Pancreas (tissue), 10 donors: ENCODE measurements around the gene CARMIL3. TPM values are rescaled to one million over a fixed set of nuclear protein-coding genes. Genes with fewer than 3 reads are reported as not detected.

Source experiments
- ATAC-seq, 4 donors: fragments of 200-7000 bp; cut with Tn5 transposase; one replicate each; pipeline versions ENCODE4 v1.8.0 to v1.9.1; 2020; ENCODE audit warnings: mild to moderate bottlenecking in 4 of 4, moderate library complexity in 4 of 4
- DNase-seq, 6 donors: peaks; one replicate each; pipeline ENCODE4 v3.0.0-alpha.2; 2020
- FAIRE-seq: peaks from 2 replicates; lab custom pipeline; 2012; peaks lifted over from hg19 to GRCh38; lab: Jason Lieb, UNC
- H3K27ac ChIP-seq, 4 donors: fragments of 200-600 bp; sonication (generic); 1 replicate in 3 of 4; 2 replicates in 1 of 4; pipeline versions ENCODE4 v1.5.0 to v1.8.0; 2020
- H3K27me3 ChIP-seq, 4 donors: fragments of 200-600 bp; one replicate each; pipeline ENCODE4 v1.8.0; 2021
- H3K36me3 ChIP-seq, 3 donors: fragments of 200-600 bp; sonication (generic) in 1 of 3; one replicate each; pipeline versions ENCODE4 v1.5.0 to v1.8.0; 2020 to 2021
- H3K4me1 ChIP-seq, 3 donors: fragments of 200-600 bp; one replicate each; pipeline ENCODE4 v1.8.0; 2021
- H3K4me3 ChIP-seq, 4 donors: fragments of 200-600 bp; sonication (generic) in 2 of 4; one replicate each; pipeline versions ENCODE4 v1.5.0 to v1.8.0; 2020 to 2021
- H3K9me3 ChIP-seq, 4 donors: fragments of 200-600 bp; one replicate each; pipeline ENCODE4 v1.8.0; 2021
- WGBS, 2 donors: extraction: QIAGEN DNeasy Blood & Tissue Kit; methylation state at CpG; one replicate each; pipeline ENCODE4 v1.1.7; 2013; 5-methylcytosine and 5-hydroxymethylcytosine counted together
- intact Hi-C, 3 donors: fragments of 100-400 bp; cut with DNase I; formaldehyde crosslinking; loops; one replicate each; pipeline versions ENCODE4 v1.11.1 to v1.14.2; 2022
- polyA plus RNA-seq, 2 donors: library from polyadenylated mRNA; stranded (reverse); fragments of 200-250 nt; gene quantifications; one replicate each; pipeline ENCODE4 v1.2.3, GENCODE V29; 2013
- total RNA-seq, 6 donors: library from RNA; stranded (reverse); fragmentation: NEBNext Ultra II Directional in 4 of 6; extraction: Animal tissue kit (Norgen Biotek cat#: 25700) in 4 of 6; gene quantifications; one replicate each; pipeline versions ENCODE4 v1.2.1 to v1.2.4, GENCODE V29; 2021 to 2023
- TF ChIP-seq, protein P1 (sequence below), 4 donors: fragments of 200-600 bp; sonication (generic) in 3 of 4; IDR thresholded peaks; one replicate each; pipeline versions ENCODE4 v1.5.0 to v1.8.0; 2021; ENCODE audit warnings: antibody characterized with exemption in 4 of 4
- donor health status: healthy with polysubstance abuse.
- donor health status: DM: no; HTN: no; CAD: no; lungs with moderate emphysema.
- donor health status: DM: no; HTN: no; CAD: no.
- donor health status: control.
- donor health status: control.
- donor health status: Bipolar disorder and iron deficiency.
- donor health status: DM: yes; HTN: yes; CAD: no.
- donor health status: DM: no; HTN: no; CAD: no.
- donor health status: DM: no; HTN: no; CAD: no.
- donor health status: DM: yes; HTN: yes; CAD: no.

Gene CARMIL3
- total and polyA plus RNA-seq, 8 donors: 0.31 to 4.0 (median 0.79) TPM

- H3K4me3 ChIP-seq: no peak overlapping the region
These were observed 20.1 kb downstream of the CARMIL3 start for GRCh38 chr14:24071836-24072430.

DNA sequence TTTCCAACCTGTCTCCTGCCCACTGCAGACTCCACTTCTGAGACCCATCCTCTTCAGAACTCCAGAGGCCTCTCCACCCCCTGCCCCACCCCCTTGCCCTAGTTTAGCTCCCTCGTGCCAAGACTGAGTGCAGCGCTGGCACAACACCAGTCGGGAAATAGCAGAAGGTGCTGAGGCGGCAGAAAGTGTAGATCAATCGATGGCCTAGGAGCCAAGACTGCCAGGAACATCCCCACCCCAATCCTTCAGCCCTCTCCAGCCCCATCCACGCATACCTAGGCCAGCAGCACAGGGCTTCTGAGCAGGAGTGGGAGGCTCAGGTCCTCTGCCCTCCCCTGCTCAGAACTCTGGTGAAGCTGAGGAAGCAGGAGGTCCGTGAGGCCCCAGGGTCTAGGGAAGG is 20.6 kb downstream of the CARMIL3 start:
- DNase-seq: peak in 2 of 6 donors; percentile 47 to 73
- intact Hi-C loops: no loop called here
- no peaks in the 10 kb centered on the region for H3K27me3 ChIP-seq
- FAIRE-seq: no peak
- WGBS, 2 donors: 32 to 47% methylated on average over 7 of the region's 7 CpGs
- H3K27ac ChIP-seq: no peak overlapping the region
- H3K36me3 ChIP-seq: no peaks in the 10 kb centered on the region
- peak; percentile 17 to 67 (median 36) for ATAC-seq
- no peaks in the 10 kb centered on the region for H3K9me3 ChIP-seq
- no peak overlapping the region for H3K4me3 ChIP-seq
- H3K4me1 ChIP-seq: peaks cover 0 to 5% (median 0%) of the 10 kb centered on the region in 3 donors
- TF ChIP-seq, protein P1, sequence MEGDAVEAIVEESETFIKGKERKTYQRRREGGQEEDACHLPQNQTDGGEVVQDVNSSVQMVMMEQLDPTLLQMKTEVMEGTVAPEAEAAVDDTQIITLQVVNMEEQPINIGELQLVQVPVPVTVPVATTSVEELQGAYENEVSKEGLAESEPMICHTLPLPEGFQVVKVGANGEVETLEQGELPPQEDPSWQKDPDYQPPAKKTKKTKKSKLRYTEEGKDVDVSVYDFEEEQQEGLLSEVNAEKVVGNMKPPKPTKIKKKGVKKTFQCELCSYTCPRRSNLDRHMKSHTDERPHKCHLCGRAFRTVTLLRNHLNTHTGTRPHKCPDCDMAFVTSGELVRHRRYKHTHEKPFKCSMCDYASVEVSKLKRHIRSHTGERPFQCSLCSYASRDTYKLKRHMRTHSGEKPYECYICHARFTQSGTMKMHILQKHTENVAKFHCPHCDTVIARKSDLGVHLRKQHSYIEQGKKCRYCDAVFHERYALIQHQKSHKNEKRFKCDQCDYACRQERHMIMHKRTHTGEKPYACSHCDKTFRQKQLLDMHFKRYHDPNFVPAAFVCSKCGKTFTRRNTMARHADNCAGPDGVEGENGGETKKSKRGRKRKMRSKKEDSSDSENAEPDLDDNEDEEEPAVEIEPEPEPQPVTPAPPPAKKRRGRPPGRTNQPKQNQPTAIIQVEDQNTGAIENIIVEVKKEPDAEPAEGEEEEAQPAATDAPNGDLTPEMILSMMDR (IDR thresholded peaks at IDR 0.05): no peak

More at GRCh38 chr14:24071836-24072430, 20.1 kb downstream of the CARMIL3 start:
- TF ChIP-seq, protein P1 (IDR thresholded peaks at IDR 0.05): no peak
- no peaks in the 10 kb centered on the region for H3K9me3 ChIP-seq
- DNase-seq (peak in 1 of 6 donors; percentile 27), FAIRE-seq (no peak), ATAC-seq (no peak)
- H3K27me3 ChIP-seq: no peaks in the 10 kb centered on the region
- 61 to 65% methylated on average over 12 of the region's 12 CpGs for WGBS, 2 donors
- H3K4me1 ChIP-seq: peaks cover 0 to 5% (median 0%) of the 10 kb centered on the region in 3 donors
- intact Hi-C loops: no loop called here
- H3K36me3 ChIP-seq: no peaks in the 10 kb centered on the region
- no peak overlapping the region for H3K27ac ChIP-seq

- no peaks in the 10 kb centered on the region for H3K36me3 ChIP-seq
- ATAC-seq: no peak
- no peak overlapping the region for H3K4me3 ChIP-seq
- FAIRE-seq: no peak
- no peaks in the 10 kb centered on the region for H3K27me3 ChIP-seq
- H3K4me1 ChIP-seq: peaks cover 0 to 5% (median 0%) of the 10 kb centered on the region in 3 donors
- peak in 1 of 6 donors; percentile 46 for DNase-seq
- H3K9me3 ChIP-seq: no peaks in the 10 kb centered on the region
- intact Hi-C loops: no loop called here
- WGBS, 2 donors: 83 to 86% methylated on average over 26 of the region's 26 CpGs
- H3K27ac ChIP-seq: no peak overlapping the region
- TF ChIP-seq, protein P1 (IDR thresholded peaks at IDR 0.05): no peak
These were observed 21.4 kb downstream of the CARMIL3 start for GRCh38 chr14:24072881-24073877.

DNA sequence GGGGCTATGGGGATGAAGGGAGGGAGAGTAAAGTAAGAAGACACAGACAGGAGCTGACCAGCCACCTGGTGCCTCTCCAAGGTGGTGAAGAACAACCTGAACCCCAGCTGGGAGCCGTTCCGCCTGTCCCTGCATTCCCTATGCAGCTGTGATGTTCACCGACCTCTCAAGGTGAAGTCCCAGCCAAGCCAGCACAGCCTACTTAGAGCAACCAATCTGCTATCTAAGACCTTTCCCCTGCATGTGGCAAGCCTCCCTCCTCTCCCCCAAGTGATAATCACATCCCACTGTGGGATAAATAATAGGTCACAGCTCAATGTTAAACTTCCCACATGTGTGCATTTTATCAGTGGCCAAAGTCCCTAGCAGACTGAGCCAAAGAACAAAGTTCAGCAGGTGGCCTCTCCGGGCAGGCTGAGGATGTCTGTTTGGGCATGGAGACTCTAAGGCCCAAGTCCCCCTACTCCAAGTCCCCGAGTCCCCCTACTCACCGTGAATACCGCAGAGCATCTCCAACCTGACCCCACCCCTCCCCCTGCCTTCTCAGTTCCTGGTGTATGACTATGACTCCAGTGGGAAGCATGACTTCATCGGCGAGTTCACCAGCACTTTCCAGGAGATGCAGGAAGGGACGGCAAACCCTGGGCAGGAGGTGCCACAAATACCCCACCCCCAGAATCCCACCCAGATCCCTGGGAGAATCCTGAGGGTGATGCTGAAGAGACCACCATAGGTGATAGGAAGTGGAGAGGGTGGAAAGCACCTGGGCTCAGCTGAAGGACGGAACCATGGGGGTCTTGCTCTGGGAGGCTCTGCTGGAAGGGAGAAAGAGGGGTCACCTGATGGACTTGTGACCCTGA is 23.0 kb downstream of the CARMIL3 start:
- TF ChIP-seq, protein P1 (IDR thresholded peaks at IDR 0.05): no peak
- Histone ChIP-seq H3K36me3 (no peaks in the 10 kb centered on the region), H3K9me3 (no peaks in the 10 kb centered on the region), H3K4me3 (no peak overlapping the region), H3K27ac (no peak overlapping the region), H3K27me3 (no peaks in the 10 kb centered on the region), H3K4me1 (peaks cover 0 to 5% (median 0%) of the 10 kb centered on the region in 3 donors)
- FAIRE-seq: no peak
- DNase-seq: peak in 2 of 6 donors; percentile 34 to 53
- intact Hi-C loops: no loop called here
- 41 to 47% methylated on average over 11 of the region's 11 CpGs for WGBS, 2 donors
- peak; percentile 39 to 77 (median 58) for ATAC-seq
